Measurements from ENCODE around the gene MEG3.

DNA sequence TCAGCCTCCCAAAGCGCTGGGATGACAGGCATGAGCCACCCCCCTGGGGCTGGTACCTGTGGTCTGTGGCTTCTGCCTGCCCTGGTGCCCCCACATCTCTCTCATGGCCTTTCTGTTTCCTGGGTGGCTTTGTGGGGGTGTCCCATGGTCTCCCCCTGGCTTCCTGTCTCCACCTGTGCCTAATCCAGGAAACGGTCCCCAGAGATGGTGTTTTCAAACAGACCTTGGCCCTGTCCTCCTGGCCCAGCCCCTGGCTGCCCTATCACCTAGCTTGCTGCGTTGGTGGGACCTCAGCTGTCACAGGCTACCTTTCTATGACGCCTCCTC, 18.1 kb downstream of the MEG3 start:
- TF ChIP-seq POLR2A (IDR thresholded peaks at IDR 0.05): no peak
- TF ChIP-seq, protein P1, sequence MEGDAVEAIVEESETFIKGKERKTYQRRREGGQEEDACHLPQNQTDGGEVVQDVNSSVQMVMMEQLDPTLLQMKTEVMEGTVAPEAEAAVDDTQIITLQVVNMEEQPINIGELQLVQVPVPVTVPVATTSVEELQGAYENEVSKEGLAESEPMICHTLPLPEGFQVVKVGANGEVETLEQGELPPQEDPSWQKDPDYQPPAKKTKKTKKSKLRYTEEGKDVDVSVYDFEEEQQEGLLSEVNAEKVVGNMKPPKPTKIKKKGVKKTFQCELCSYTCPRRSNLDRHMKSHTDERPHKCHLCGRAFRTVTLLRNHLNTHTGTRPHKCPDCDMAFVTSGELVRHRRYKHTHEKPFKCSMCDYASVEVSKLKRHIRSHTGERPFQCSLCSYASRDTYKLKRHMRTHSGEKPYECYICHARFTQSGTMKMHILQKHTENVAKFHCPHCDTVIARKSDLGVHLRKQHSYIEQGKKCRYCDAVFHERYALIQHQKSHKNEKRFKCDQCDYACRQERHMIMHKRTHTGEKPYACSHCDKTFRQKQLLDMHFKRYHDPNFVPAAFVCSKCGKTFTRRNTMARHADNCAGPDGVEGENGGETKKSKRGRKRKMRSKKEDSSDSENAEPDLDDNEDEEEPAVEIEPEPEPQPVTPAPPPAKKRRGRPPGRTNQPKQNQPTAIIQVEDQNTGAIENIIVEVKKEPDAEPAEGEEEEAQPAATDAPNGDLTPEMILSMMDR (IDR thresholded peaks at IDR 0.05): no peak

Data from esophagus squamous epithelium (tissue), 4 donors.